ENCODE data around the gene ABCB1.

The ABCB1 gene

GRCh38 chr7:87505557-87506245 is 95.0 kb downstream of the ABCB1 start:
- TF ChIP-seq CTCF (IDR thresholded peaks at IDR 0.05; ENCODE audit: extremely low read depth, insufficient read depth, missing control alignments), result no peak
- DNase-seq (ENCODE audit: low spot score), result no peak
- in situ Hi-C loops (cut with MboI; ENCODE audit: low pct_unique_long_range_greater_than_20kb, low sequenced_read_pairs, unreplicated experiment), result loop anchor here (25.0 kb wide), 1 partner anchor 607 kb away; no protein-coding TSS in a partner anchor

GRCh38 chr7:87505122-87505521 is 95.6 kb downstream of the ABCB1 start:
- TF ChIP-seq CTCF (IDR thresholded peaks at IDR 0.05; ENCODE audit: extremely low read depth, insufficient read depth, missing control alignments), result no peak
- in situ Hi-C loops (cut with MboI; ENCODE audit: low pct_unique_long_range_greater_than_20kb, low sequenced_read_pairs, unreplicated experiment), result loop anchor here (25.0 kb wide), 1 partner anchor 607 kb away; no protein-coding TSS in a partner anchor
- no peak for DNase-seq (ENCODE audit: low spot score)

DNA sequence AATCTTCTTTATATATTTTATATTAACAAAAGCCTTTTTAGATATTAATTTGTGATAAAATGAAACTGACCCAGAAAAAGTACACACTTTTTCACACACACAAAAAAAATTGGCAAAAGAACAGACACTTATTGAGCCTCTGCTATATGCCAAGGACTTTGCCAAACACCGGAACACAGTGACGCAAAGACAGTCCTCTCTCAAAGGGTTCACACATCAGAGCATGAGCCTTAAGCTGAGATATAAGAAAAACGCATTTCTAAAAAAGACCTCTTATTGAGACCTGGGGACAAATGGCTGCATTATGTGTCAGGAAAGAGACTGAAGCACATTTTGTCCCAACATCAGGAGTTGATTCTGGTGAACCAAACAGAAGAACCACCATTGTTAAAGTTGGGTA is 101.2 kb downstream of the ABCB1 start:
- in situ Hi-C loops (cut with MboI; ENCODE audit: low pct_unique_long_range_greater_than_20kb, low sequenced_read_pairs, unreplicated experiment), result no loop called here
- TF ChIP-seq CTCF (IDR thresholded peaks at IDR 0.05; ENCODE audit: extremely low read depth, insufficient read depth, missing control alignments), result no peak
- no peak for DNase-seq (ENCODE audit: low spot score)

- in situ Hi-C loops (cut with MboI; ENCODE audit: low pct_unique_long_range_greater_than_20kb, low sequenced_read_pairs, unreplicated experiment), result no loop called here
- DNase-seq (ENCODE audit: low spot score), result no peak
- no peak for TF ChIP-seq CTCF (IDR thresholded peaks at IDR 0.05; ENCODE audit: extremely low read depth, insufficient read depth, missing control alignments)
These were observed 101.8 kb downstream of the ABCB1 start for GRCh38 chr7:87498893-87499292.

DNA sequence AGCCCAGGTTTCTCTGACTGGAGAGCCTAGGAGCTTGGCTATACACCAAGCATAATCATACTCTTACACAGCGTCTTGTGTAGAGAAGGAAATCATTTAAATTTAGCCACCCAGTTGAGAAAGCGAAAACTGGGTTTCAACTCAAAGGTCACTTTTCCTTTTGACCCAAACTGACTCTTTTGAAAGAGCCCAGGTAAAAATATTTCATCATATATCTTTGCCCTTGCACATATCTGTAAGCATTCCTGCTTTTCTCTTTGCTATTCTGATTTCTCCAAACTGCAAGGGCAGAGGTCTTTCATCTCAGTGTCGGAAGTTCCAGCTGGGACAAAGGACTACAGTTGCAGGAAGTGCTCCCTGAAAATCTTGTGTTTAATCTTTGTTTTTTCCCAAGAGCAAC is 103.2 kb downstream of the ABCB1 start:
- in situ Hi-C loops (cut with MboI; ENCODE audit: low pct_unique_long_range_greater_than_20kb, low sequenced_read_pairs, unreplicated experiment), result no loop called here
- TF ChIP-seq CTCF (IDR thresholded peaks at IDR 0.05; ENCODE audit: extremely low read depth, insufficient read depth, missing control alignments), result no peak

DNA sequence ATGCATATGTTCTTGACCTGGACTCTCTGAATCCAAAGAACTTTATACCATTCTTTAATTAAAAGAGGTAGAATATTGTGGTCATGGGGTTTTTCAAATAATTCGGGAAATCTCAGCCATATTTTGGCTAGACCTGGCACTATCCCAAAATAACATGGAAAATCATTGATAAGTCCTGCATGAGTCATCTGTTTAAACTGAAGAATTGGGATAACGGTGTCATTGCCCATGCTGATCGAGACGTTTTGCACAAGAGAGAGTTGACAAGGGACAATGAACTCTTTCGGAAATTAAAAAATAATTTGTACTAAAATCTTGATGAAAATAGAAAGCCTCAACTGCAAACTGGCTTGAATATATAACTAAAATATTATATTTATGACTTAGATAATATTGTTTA is 105.3 kb downstream of the ABCB1 start:
- DNase-seq (ENCODE audit: low spot score), result no peak
- in situ Hi-C loops (cut with MboI; ENCODE audit: low pct_unique_long_range_greater_than_20kb, low sequenced_read_pairs, unreplicated experiment), result no loop called here
- TF ChIP-seq CTCF (IDR thresholded peaks at IDR 0.05; ENCODE audit: extremely low read depth, insufficient read depth, missing control alignments), result no peak

More for the DNA sequence above, 103.2 kb downstream of the ABCB1 start:
- DNase-seq (ENCODE audit: low spot score), result no peak

Measured in GM13977 (cell line).